Upper lobe of left lung (tissue), 6 donors: Measurements from ENCODE around the gene ANXA10. TPM values are rescaled to one million over a fixed set of nuclear protein-coding genes. Genes with fewer than 3 reads are reported as not detected.

Source experiments
- ATAC-seq, 2 donors: fragments of 200-7000 bp; cut with Tn5 transposase; one replicate each; pipeline ENCODE4 v1.9.1; 2022; ENCODE audit warnings: mild to moderate bottlenecking in 2 of 2, moderate library complexity in 2 of 2; ENCODE audit not compliant: low FRiP score in 2 of 2
- DNase-seq, 2 donors: peaks; one replicate each; pipeline ENCODE4 v3.0.0-alpha.2; 2019 to 2020
- H3K27ac ChIP-seq, 4 donors: fragments of 200-600 bp; sonication (generic); one replicate each; pipeline ENCODE4 v1.5.1; 2016 to 2019
- H3K27me3 ChIP-seq, 4 donors: fragments of 200-600 bp; sonication (generic); one replicate each; pipeline ENCODE4 v1.5.1; 2017 to 2019
- H3K36me3 ChIP-seq, 4 donors: fragments of 200-600 bp; sonication (generic); one replicate each; pipeline ENCODE4 v1.5.1; 2016 to 2019
- H3K4me1 ChIP-seq, 4 donors: fragments of 200-600 bp; sonication (generic); one replicate each; pipeline ENCODE4 v1.5.1; 2018 to 2019
- H3K4me3 ChIP-seq, 4 donors: fragments of 200-600 bp; sonication (generic); one replicate each; pipeline ENCODE4 v1.5.1; 2017 to 2019; ENCODE audit warnings: mild to moderate bottlenecking in 2 of 4, moderate library complexity in 1 of 4
- H3K9me3 ChIP-seq, 4 donors: fragments of 200-600 bp; sonication (generic); one replicate each; pipeline ENCODE4 v1.5.1; 2018 to 2019
- CTCF ChIP-seq, 6 experiments: fragments of 450-650 bp in 4 of 6; fragments of 200-600 bp in 2 of 6; sonication (generic) in 2 of 6; IDR thresholded peaks; one replicate each; pipeline ENCODE4 v1.5.1; 2016 to 2019; ENCODE audit warnings: antibody characterized with exemption in 6 of 6
- EP300 ChIP-seq, 4 donors: sonication (generic); formaldehyde crosslinking; IDR thresholded peaks; one replicate each; pipeline ENCODE4 v1.5.1; 2017; ENCODE audit warnings: antibody characterized with exemption in 4 of 4, control low read depth in 2 of 4
- POLR2A ChIP-seq, 4 donors: fragments of 450-650 bp; IDR thresholded peaks; one replicate each; pipeline ENCODE4 v1.5.1; 2016 to 2017; ENCODE audit warnings: antibody characterized with exemption in 4 of 4, mild to moderate bottlenecking in 2 of 4
- POLR2AphosphoS5 ChIP-seq, 2 donors: sonication (generic); formaldehyde crosslinking; IDR thresholded peaks; one replicate each; pipeline ENCODE4 v1.5.1; 2017; ENCODE audit warnings: antibody characterized with exemption in 2 of 2
- WGBS, 2 donors: methylation state at CpG; one replicate each; pipeline ENCODE4 v1.1.5; 2017 to 2018; 5-methylcytosine and 5-hydroxymethylcytosine counted together
- total RNA-seq, 6 donors: library from RNA; depleted of rRNA in 4 of 6; stranded (reverse); fragments of >200 nt in 4 of 6; gene quantifications; one replicate each; pipeline versions ENCODE4 v1.1.0 to v1.2.1, GENCODE V29; 2016 to 2021
- donor health status: DM: no; HTN: no; CAD: no; lungs with moderate emphysema.
- donor health status: DM: no; HTN: yes; CAD: no; lungs with severe emphysema.

Gene ANXA10
- total RNA-seq, 6 donors from 2014 or later, result not detected

GRCh38 chr4:168119890-168120289 is 27.6 kb downstream of the ANXA10 start:
- Histone ChIP-seq H3K27ac (no peak overlapping the region), H3K4me3 (no peak overlapping the region), H3K9me3 (no peaks in the 10 kb centered on the region), H3K4me1 (no peaks in the 10 kb centered on the region), H3K27me3 (no peaks in the 10 kb centered on the region), H3K36me3 (no peaks in the 10 kb centered on the region)
- 64 to 72% methylated on average over 3 of the region's 3 CpGs for WGBS, 2 donors
- ATAC-seq (no peak), DNase-seq (no peak)
- TF ChIP-seq EP300 (IDR thresholded peaks at IDR 0.05) (no peak), POLR2A (IDR thresholded peaks at IDR 0.05) (no peak), CTCF (IDR thresholded peaks at IDR 0.05) (no peak), POLR2AphosphoS5 (IDR thresholded peaks at IDR 0.05) (no peak)

- Histone ChIP-seq H3K4me3 (no peak overlapping the region), H3K27me3 (no peaks in the 10 kb centered on the region), H3K36me3 (no peaks in the 10 kb centered on the region), H3K4me1 (no peaks in the 10 kb centered on the region), H3K27ac (no peak overlapping the region), H3K9me3 (no peaks in the 10 kb centered on the region)
- WGBS, 2 donors, result 63 to 91% methylated on average over 1 of the region's 1 CpG
- DNase-seq (no peak), ATAC-seq (no peak)
- TF ChIP-seq POLR2A (IDR thresholded peaks at IDR 0.05) (no peak), EP300 (IDR thresholded peaks at IDR 0.05) (no peak), CTCF (IDR thresholded peaks at IDR 0.05) (no peak)
Measured at GRCh38 chr4:168120811-168121210, 28.5 kb downstream of the ANXA10 start.

- H3K4me1 ChIP-seq, result no peaks in the 10 kb centered on the region
- H3K27ac ChIP-seq, result no peak overlapping the region
- no peak overlapping the region for H3K4me3 ChIP-seq
- no peaks in the 10 kb centered on the region for H3K9me3 ChIP-seq
- WGBS, 2 donors, result 81 to 91% methylated on average over 5 of the region's 5 CpGs
- no peak for ATAC-seq
- no peak for DNase-seq
- TF ChIP-seq EP300 (IDR thresholded peaks at IDR 0.05) (no peak), CTCF (IDR thresholded peaks at IDR 0.05) (no peak), POLR2AphosphoS5 (IDR thresholded peaks at IDR 0.05) (no peak), POLR2A (IDR thresholded peaks at IDR 0.05) (no peak)
- H3K36me3 ChIP-seq, result no peaks in the 10 kb centered on the region
- no peaks in the 10 kb centered on the region for H3K27me3 ChIP-seq
Measured at GRCh38 chr4:168124008-168124641, 31.8 kb downstream of the ANXA10 start.

GRCh38 chr4:168126952-168127351 is 34.6 kb downstream of the ANXA10 start:
- ATAC-seq, result no peak
- WGBS, 2 donors, result 71 to 83% methylated on average over 2 of the region's 2 CpGs

More at GRCh38 chr4:168126952-168127351, 34.6 kb downstream of the ANXA10 start:
- DNase-seq, result no peak
- Histone ChIP-seq H3K27ac (no peak overlapping the region), H3K4me3 (no peak overlapping the region), H3K36me3 (no peaks in the 10 kb centered on the region), H3K27me3 (no peaks in the 10 kb centered on the region), H3K9me3 (no peaks in the 10 kb centered on the region), H3K4me1 (no peaks in the 10 kb centered on the region)
- TF ChIP-seq POLR2AphosphoS5 (IDR thresholded peaks at IDR 0.05) (no peak), CTCF (IDR thresholded peaks at IDR 0.05) (no peak), POLR2A (IDR thresholded peaks at IDR 0.05) (no peak), EP300 (IDR thresholded peaks at IDR 0.05) (no peak)
